ENCODE measurements around the gene ACOX2. TPM values are rescaled to one million over a fixed set of nuclear protein-coding genes. Genes with fewer than 3 reads are reported as not detected.

Gene ACOX2
- total and polyA plus RNA-seq, 2 of the 13 experiments (the other 11 are each of a cell fraction or from before 2014, with no cell fraction given): 42.6 to 98.5 TPM

DNA sequence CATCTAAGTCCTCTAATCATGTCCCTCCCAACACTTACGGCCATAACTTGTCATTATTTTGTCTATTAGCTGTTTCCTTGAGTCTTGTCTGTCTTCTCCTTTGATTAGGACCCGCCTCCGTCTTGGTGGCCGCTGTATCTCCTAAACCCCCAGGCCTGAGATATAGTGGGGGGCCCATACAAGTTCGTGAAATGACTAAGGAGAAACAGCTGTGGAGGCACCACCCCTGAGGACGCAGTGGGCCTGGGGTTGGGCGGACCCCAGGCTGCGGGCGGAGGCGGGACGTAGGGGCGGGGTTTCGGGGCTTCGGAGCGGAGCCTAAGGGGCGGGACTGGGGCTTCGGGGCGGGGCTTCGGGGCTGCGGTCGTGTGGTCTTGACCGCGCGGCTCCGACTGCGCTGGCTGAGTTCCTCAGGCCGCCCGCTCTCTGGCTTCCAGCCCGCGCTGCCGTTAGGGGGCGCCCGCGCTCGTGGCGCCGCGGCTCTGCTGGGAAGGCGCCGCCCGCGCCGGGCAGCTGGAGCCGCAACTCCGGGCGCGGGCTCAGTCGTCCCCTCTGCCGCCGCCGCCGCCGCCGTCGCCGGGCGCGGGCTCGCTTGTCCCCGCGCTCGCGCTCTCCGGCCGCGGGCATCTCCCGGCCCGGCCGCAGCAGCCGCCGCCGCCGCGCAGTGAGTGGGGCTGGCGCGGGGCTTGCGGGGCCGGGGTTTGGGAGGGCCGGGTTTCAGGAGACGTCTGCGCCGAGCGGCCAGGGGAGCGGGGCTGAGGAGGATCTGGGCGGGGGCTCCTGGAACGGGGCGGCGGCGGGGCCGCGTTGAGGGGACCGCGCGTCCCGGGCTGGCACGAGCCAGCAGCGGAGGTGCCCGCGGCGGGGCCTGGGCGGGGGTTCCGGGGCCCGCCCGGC, 45.2 kb downstream of the ACOX2 start, which contains the start of gene KCTD6 (continued):
- TF ChIP-seq, protein P1, sequence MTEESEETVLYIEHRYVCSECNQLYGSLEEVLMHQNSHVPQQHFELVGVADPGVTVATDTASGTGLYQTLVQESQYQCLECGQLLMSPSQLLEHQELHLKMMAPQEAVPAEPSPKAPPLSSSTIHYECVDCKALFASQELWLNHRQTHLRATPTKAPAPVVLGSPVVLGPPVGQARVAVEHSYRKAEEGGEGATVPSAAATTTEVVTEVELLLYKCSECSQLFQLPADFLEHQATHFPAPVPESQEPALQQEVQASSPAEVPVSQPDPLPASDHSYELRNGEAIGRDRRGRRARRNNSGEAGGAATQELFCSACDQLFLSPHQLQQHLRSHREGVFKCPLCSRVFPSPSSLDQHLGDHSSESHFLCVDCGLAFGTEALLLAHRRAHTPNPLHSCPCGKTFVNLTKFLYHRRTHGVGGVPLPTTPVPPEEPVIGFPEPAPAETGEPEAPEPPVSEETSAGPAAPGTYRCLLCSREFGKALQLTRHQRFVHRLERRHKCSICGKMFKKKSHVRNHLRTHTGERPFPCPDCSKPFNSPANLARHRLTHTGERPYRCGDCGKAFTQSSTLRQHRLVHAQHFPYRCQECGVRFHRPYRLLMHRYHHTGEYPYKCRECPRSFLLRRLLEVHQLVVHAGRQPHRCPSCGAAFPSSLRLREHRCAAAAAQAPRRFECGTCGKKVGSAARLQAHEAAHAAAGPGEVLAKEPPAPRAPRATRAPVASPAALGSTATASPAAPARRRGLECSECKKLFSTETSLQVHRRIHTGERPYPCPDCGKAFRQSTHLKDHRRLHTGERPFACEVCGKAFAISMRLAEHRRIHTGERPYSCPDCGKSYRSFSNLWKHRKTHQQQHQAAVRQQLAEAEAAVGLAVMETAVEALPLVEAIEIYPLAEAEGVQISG (CRISPR knock-in tag; IDR thresholded peaks at IDR 0.05): peak; percentile 74
- no peak for TF ChIP-seq ETV6 (CRISPR knock-in tag; conservative IDR thresholded peaks at IDR 0.05)
- no peak for TF ChIP-seq SETDB1 (CRISPR knock-in tag; IDR thresholded peaks at IDR 0.05; ENCODE audit: borderline replicate concordance)
- TF ChIP-seq, protein P2, sequence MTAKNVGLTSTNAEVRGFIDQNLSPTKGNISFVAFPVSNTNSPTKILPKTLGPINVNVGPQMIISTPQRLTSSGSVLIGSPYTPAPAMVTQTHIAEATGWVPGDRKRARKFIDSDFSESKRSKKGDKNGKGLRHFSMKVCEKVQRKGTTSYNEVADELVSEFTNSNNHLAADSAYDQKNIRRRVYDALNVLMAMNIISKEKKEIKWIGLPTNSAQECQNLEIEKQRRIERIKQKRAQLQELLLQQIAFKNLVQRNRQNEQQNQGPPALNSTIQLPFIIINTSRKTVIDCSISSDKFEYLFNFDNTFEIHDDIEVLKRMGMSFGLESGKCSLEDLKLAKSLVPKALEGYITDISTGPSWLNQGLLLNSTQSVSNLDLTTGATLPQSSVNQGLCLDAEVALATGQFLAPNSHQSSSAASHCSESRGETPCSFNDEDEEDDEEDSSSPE (CRISPR knock-in tag; IDR thresholded peaks at IDR 0.05): 0 out of 2 replicates have a peak, but pooled peaks have one; percentile 37
- TF ChIP-seq, protein P3, sequence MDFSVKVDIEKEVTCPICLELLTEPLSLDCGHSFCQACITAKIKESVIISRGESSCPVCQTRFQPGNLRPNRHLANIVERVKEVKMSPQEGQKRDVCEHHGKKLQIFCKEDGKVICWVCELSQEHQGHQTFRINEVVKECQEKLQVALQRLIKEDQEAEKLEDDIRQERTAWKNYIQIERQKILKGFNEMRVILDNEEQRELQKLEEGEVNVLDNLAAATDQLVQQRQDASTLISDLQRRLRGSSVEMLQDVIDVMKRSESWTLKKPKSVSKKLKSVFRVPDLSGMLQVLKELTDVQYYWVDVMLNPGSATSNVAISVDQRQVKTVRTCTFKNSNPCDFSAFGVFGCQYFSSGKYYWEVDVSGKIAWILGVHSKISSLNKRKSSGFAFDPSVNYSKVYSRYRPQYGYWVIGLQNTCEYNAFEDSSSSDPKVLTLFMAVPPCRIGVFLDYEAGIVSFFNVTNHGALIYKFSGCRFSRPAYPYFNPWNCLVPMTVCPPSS (IDR thresholded peaks at IDR 0.05): no peak
- TF ChIP-seq, protein P4, sequence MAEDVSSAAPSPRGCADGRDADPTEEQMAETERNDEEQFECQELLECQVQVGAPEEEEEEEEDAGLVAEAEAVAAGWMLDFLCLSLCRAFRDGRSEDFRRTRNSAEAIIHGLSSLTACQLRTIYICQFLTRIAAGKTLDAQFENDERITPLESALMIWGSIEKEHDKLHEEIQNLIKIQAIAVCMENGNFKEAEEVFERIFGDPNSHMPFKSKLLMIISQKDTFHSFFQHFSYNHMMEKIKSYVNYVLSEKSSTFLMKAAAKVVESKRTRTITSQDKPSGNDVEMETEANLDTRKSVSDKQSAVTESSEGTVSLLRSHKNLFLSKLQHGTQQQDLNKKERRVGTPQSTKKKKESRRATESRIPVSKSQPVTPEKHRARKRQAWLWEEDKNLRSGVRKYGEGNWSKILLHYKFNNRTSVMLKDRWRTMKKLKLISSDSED (CRISPR knock-in tag; IDR thresholded peaks at IDR 0.05): no peak
- no peak for TF ChIP-seq ATAD3A (CRISPR knock-in tag; IDR thresholded peaks at IDR 0.05)
- no peak for TF ChIP-seq MIXL1 (CRISPR knock-in tag; IDR thresholded peaks at IDR 0.05)
- no peak for TF ChIP-seq TOE1 (CRISPR knock-in tag; IDR thresholded peaks at IDR 0.05)
- TF ChIP-seq, protein P5, sequence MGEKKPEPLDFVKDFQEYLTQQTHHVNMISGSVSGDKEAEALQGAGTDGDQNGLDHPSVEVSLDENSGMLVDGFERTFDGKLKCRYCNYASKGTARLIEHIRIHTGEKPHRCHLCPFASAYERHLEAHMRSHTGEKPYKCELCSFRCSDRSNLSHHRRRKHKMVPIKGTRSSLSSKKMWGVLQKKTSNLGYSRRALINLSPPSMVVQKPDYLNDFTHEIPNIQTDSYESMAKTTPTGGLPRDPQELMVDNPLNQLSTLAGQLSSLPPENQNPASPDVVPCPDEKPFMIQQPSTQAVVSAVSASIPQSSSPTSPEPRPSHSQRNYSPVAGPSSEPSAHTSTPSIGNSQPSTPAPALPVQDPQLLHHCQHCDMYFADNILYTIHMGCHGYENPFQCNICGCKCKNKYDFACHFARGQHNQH (CRISPR knock-in tag; IDR thresholded peaks at IDR 0.05): peak; percentile 29; the same call in 1 of the 2 replicates
- TF ChIP-seq ZMYM4 (CRISPR knock-in tag; IDR thresholded peaks at IDR 0.05): peak; percentile 75
- TF ChIP-seq TBP (CRISPR knock-in tag; IDR thresholded peaks at IDR 0.05): no peak
- TF ChIP-seq, protein P6, sequence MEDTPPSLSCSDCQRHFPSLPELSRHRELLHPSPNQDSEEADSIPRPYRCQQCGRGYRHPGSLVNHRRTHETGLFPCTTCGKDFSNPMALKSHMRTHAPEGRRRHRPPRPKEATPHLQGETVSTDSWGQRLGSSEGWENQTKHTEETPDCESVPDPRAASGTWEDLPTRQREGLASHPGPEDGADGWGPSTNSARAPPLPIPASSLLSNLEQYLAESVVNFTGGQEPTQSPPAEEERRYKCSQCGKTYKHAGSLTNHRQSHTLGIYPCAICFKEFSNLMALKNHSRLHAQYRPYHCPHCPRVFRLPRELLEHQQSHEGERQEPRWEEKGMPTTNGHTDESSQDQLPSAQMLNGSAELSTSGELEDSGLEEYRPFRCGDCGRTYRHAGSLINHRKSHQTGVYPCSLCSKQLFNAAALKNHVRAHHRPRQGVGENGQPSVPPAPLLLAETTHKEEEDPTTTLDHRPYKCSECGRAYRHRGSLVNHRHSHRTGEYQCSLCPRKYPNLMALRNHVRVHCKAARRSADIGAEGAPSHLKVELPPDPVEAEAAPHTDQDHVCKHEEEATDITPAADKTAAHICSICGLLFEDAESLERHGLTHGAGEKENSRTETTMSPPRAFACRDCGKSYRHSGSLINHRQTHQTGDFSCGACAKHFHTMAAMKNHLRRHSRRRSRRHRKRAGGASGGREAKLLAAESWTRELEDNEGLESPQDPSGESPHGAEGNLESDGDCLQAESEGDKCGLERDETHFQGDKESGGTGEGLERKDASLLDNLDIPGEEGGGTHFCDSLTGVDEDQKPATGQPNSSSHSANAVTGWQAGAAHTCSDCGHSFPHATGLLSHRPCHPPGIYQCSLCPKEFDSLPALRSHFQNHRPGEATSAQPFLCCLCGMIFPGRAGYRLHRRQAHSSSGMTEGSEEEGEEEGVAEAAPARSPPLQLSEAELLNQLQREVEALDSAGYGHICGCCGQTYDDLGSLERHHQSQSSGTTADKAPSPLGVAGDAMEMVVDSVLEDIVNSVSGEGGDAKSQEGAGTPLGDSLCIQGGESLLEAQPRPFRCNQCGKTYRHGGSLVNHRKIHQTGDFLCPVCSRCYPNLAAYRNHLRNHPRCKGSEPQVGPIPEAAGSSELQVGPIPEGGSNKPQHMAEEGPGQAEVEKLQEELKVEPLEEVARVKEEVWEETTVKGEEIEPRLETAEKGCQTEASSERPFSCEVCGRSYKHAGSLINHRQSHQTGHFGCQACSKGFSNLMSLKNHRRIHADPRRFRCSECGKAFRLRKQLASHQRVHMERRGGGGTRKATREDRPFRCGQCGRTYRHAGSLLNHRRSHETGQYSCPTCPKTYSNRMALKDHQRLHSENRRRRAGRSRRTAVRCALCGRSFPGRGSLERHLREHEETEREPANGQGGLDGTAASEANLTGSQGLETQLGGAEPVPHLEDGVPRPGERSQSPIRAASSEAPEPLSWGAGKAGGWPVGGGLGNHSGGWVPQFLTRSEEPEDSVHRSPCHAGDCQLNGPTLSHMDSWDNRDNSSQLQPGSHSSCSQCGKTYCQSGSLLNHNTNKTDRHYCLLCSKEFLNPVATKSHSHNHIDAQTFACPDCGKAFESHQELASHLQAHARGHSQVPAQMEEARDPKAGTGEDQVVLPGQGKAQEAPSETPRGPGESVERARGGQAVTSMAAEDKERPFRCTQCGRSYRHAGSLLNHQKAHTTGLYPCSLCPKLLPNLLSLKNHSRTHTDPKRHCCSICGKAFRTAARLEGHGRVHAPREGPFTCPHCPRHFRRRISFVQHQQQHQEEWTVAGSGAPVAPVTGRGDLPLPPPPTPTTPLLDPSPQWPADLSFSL (CRISPR knock-in tag; IDR thresholded peaks at IDR 0.05): no peak
- TF ChIP-seq PCBP2 (optimal IDR thresholded peaks at IDR 0.05; ENCODE audit: low read depth, low read length, poor library complexity, severe bottlenecking): no peak
